ENCODE measurements around the gene DENND5A. TPM values are rescaled to one million over a fixed set of nuclear protein-coding genes. Genes with fewer than 3 reads are reported as not detected.
"Not testable (repeated sequence)": the region's sequence is repeated elsewhere in the genome, so short reads cannot be mapped to it uniquely, and the experiment has no call there.

DENND5A gene
- total RNA-seq, 2 experiments from 2014 or later, result 74.3 to 75.2 TPM

DNA sequence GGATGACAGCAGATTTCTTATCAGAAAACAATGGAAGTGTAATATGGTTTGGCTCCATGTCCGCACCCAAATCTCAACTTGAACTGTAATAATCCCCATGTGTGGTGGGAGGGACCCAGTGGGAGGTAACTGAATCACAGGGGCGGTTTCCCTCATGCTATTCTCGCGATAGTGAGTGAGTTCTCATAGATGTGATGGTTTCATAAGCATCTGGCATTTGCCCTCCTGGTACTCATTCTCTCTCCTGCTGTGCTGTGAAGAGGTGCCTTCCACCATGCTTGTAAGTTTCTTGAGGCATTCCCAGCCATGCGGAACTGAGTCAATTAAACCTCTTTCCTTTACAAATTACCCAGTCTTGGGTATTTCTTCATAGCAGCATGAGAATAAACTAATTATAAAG, 92.8 kb downstream of the DENND5A start:
- ATAC-seq (ENCODE audit: low read depth) (no peak), DNase-seq (no peak)
- Mint-ChIP-seq H3K27me3 (no peaks in the 10 kb centered on the region), H3K9me3 (no peaks in the 10 kb centered on the region), H3K36me3 (peaks cover 57% of the 10 kb centered on the region), H3K27ac (no peak overlapping the region), H3K4me1 (peaks cover 12% of the 10 kb centered on the region), H3K4me3 (no peak overlapping the region)
- POLR2A ChIA-PET, result no interaction called here

GRCh38 chr11:9170450-9170849, 94.7 kb downstream of the DENND5A start:
- H3K4me3 Mint-ChIP-seq, result no peak overlapping the region
- no peak for DNase-seq
- POLR2A ChIA-PET, result interaction anchor here (0.6 kb wide), 1 partner anchor 559 kb away, joined by 7 read pairs; no protein-coding TSS in a partner anchor
- H3K27ac Mint-ChIP-seq, result no peak overlapping the region
- peaks cover 44% of the 10 kb centered on the region for H3K36me3 Mint-ChIP-seq
- no peaks in the 10 kb centered on the region for H3K9me3 Mint-ChIP-seq
- no peaks in the 10 kb centered on the region for H3K27me3 Mint-ChIP-seq
- H3K4me1 Mint-ChIP-seq, result peaks cover 15% of the 10 kb centered on the region
- no peak for ATAC-seq (ENCODE audit: low read depth)

- peaks cover 44% of the 10 kb centered on the region for H3K36me3 Mint-ChIP-seq
- DNase-seq (no peak), ATAC-seq (ENCODE audit: low read depth) (no peak)
- H3K9me3 Mint-ChIP-seq, result no peaks in the 10 kb centered on the region
- H3K27ac Mint-ChIP-seq, result no peak overlapping the region
- peaks cover 15% of the 10 kb centered on the region for H3K4me1 Mint-ChIP-seq
- no peak overlapping the region for H3K4me3 Mint-ChIP-seq
- POLR2A ChIA-PET, result interaction anchor here (0.6 kb wide), 2 partner anchors 145 to 559 kb away, joined by 3 to 7 read pairs; partner anchors contain the start of gene TMEM41B
- H3K27me3 Mint-ChIP-seq, result no peaks in the 10 kb centered on the region
Measured at GRCh38 chr11:9169595-9170295, 95.4 kb downstream of the DENND5A start.

- H3K9me3 Mint-ChIP-seq; H3K27ac Mint-ChIP-seq; H3K27me3 Mint-ChIP-seq; H3K4me3 Mint-ChIP-seq; DNase-seq; POLR2A ChIA-PET; ATAC-seq (ENCODE audit: low read depth): not testable (repeated sequence)
- Mint-ChIP-seq H3K36me3 (peaks cover 32% of the 10 kb centered on the region), H3K4me1 (peaks cover 10% of the 10 kb centered on the region)
Measured at GRCh38 chr11:9161991-9162390, 103.2 kb downstream of the DENND5A start.

- POLR2A ChIA-PET, result no interaction called here
- H3K4me3 Mint-ChIP-seq, result no peak overlapping the region
- ATAC-seq (ENCODE audit: low read depth), result no peak
- H3K27me3 Mint-ChIP-seq, result no peaks in the 10 kb centered on the region
- H3K36me3 Mint-ChIP-seq, result peaks cover 31% of the 10 kb centered on the region
- H3K9me3 Mint-ChIP-seq, result no peaks in the 10 kb centered on the region
- no peak overlapping the region for H3K27ac Mint-ChIP-seq
- no peak for DNase-seq
- H3K4me1 Mint-ChIP-seq, result peaks cover 8% of the 10 kb centered on the region
Measured at GRCh38 chr11:9160166-9160565, 105.0 kb downstream of the DENND5A start.

DNA sequence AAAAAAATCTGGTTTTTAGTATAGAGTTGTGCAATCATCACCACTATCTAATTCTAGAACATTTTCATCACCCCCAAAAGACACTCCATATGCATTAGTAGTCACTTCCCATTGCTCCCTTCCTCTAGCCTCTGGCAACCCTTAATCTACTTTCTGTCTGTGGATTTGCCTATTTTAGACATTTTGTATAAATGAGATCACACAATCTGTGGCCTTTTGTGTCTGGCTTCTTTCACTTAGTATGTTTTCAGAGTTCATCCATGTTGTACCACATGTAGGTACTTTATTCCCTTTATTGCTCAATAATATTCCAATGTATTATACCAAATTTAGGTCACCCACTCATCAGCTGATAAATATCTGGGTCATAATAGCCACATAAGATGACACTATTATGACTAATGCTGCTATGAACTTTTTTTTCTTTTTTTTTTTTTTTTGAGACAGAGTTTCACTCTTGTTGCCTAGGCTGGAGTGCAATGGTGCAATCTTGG, 106.2 kb downstream of the DENND5A start:
- H3K4me1 Mint-ChIP-seq, result peaks cover 8% of the 10 kb centered on the region
- POLR2A ChIA-PET, result interaction anchor here (0.7 kb wide), 1 partner anchor 302 kb away, joined by 3 read pairs; the partner anchor contains the start of gene ZNF143
- peaks cover 31% of the 10 kb centered on the region for H3K36me3 Mint-ChIP-seq
- H3K4me3 Mint-ChIP-seq, result no peak overlapping the region
- H3K27me3 Mint-ChIP-seq, result no peaks in the 10 kb centered on the region
- no peaks in the 10 kb centered on the region for H3K9me3 Mint-ChIP-seq
- no peak for ATAC-seq (ENCODE audit: low read depth)
- peak overlapping the region; percentile 62 for H3K27ac Mint-ChIP-seq
- no peak for DNase-seq

- POLR2A ChIA-PET, result interaction anchor here (0.5 kb wide), 1 partner anchor 190 kb away, joined by 6 read pairs; no protein-coding TSS in a partner anchor
- Mint-ChIP-seq H3K9me3 (no peaks in the 10 kb centered on the region), H3K27ac (no peak overlapping the region), H3K27me3 (no peaks in the 10 kb centered on the region), H3K4me3 (no peak overlapping the region), H3K36me3 (peaks cover 27% of the 10 kb centered on the region), H3K4me1 (peaks cover 17% of the 10 kb centered on the region)
- no peak for DNase-seq
- no peak for ATAC-seq (ENCODE audit: low read depth)
Measured at GRCh38 chr11:9155930-9156329, 109.2 kb downstream of the DENND5A start.

DNA sequence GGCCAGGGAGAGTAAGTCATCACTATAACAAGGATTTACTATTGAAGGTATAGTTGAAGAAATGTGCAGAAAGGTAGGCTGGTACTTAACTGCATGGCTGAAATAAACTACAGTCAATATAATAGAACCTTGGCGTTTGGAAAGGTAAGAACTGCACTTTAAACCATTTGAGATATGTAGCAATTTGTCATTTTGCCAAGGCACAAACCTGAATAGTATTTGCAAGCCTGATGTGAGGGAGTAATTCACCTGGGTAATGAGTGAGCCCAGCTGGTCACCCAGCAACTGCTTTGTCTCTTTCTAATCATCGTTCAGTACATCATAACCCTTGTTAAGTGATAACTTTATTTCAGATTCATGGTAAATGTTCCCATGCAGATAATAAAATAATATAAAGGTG, 111.5 kb downstream of the DENND5A start:
- DNase-seq, result no peak
- Mint-ChIP-seq H3K4me3 (peak overlapping the region; percentile 8), H3K4me1 (peaks cover 11% of the 10 kb centered on the region), H3K27me3 (no peaks in the 10 kb centered on the region), H3K27ac (no peak overlapping the region), H3K9me3 (no peaks in the 10 kb centered on the region), H3K36me3 (peaks cover 29% of the 10 kb centered on the region)
- POLR2A ChIA-PET, result no interaction called here
- no peak for ATAC-seq (ENCODE audit: low read depth)

DNA sequence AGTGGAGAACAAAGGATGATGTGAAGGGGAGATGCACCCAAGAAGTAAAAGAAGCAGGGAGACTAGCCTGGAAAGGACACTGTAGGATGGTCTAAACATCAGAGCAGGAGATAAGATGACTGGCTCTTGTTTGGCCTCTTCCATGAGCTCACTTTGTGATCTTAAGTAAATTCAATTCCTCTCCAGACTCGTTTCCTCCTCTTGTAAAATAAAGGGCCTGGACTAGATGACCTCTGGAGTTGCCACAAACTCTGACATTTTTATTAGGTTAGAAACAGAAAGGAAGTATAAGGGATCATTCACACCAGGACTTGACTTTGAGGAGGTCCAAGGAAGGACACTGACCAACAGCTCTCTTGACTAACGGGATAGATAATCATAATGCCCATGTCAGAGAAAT, 113.5 kb downstream of the DENND5A start:
- H3K27ac Mint-ChIP-seq, result no peak overlapping the region
- no peak overlapping the region for H3K4me3 Mint-ChIP-seq
- H3K27me3 Mint-ChIP-seq, result no peaks in the 10 kb centered on the region
- peaks cover 15% of the 10 kb centered on the region for H3K4me1 Mint-ChIP-seq
- peaks cover 32% of the 10 kb centered on the region for H3K36me3 Mint-ChIP-seq
- ATAC-seq (ENCODE audit: low read depth) (no peak), DNase-seq (no peak)
- no peaks in the 10 kb centered on the region for H3K9me3 Mint-ChIP-seq
- POLR2A ChIA-PET, result no interaction called here

DNA sequence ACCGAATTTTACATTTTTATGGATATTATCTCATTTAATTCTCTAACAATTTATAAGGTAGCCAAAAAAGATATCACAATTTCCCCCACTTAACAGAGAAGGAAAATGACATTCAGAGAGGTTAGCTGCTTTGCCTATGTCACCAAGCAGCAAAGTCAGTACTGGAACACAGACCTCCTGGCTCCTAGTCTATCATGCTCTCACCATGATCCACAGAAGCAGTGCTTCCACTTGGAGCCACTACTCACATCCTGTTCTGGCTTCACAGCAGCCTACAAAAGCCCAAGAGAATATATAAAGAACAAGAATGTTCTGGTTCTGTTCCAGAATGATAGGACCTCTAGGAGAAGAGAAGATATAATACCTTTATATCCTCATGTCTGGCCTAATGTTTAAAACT, 114.2 kb downstream of the DENND5A start:
- Mint-ChIP-seq H3K9me3 (no peaks in the 10 kb centered on the region), H3K4me1 (peaks cover 15% of the 10 kb centered on the region), H3K27me3 (no peaks in the 10 kb centered on the region), H3K27ac (no peak overlapping the region), H3K36me3 (peaks cover 33% of the 10 kb centered on the region), H3K4me3 (no peak overlapping the region)
- ATAC-seq (ENCODE audit: low read depth) (no peak), DNase-seq (no peak)
- POLR2A ChIA-PET, result no interaction called here

GRCh38 chr11:9150501-9150900, 114.6 kb downstream of the DENND5A start:
- H3K4me1 Mint-ChIP-seq, result peaks cover 15% of the 10 kb centered on the region
- H3K27me3 Mint-ChIP-seq, result no peaks in the 10 kb centered on the region
- no peak overlapping the region for H3K27ac Mint-ChIP-seq
- DNase-seq, result no peak
- H3K9me3 Mint-ChIP-seq, result no peaks in the 10 kb centered on the region
- H3K4me3 Mint-ChIP-seq, result no peak overlapping the region
- no peak for ATAC-seq (ENCODE audit: low read depth)
- POLR2A ChIA-PET, result no interaction called here
- peaks cover 33% of the 10 kb centered on the region for H3K36me3 Mint-ChIP-seq

GRCh38 chr11:9148727-9149126, 116.4 kb downstream of the DENND5A start:
- no peak for DNase-seq
- POLR2A ChIA-PET, result no interaction called here
- Mint-ChIP-seq H3K36me3 (peaks cover 48% of the 10 kb centered on the region), H3K27me3 (no peaks in the 10 kb centered on the region), H3K9me3 (no peaks in the 10 kb centered on the region), H3K4me1 (peaks cover 20% of the 10 kb centered on the region), H3K4me3 (no peak overlapping the region), H3K27ac (no peak overlapping the region)
- no peak for ATAC-seq (ENCODE audit: low read depth)

- no peak overlapping the region for H3K4me3 Mint-ChIP-seq
- no peak overlapping the region for H3K27ac Mint-ChIP-seq
- ATAC-seq (ENCODE audit: low read depth), result no peak
- H3K27me3 Mint-ChIP-seq, result no peaks in the 10 kb centered on the region
- no peak for DNase-seq
- POLR2A ChIA-PET, result no interaction called here
- peaks cover 16% of the 10 kb centered on the region for H3K4me1 Mint-ChIP-seq
- H3K36me3 Mint-ChIP-seq, result peaks cover 51% of the 10 kb centered on the region
- no peaks in the 10 kb centered on the region for H3K9me3 Mint-ChIP-seq
Measured at GRCh38 chr11:9148035-9148434, 117.1 kb downstream of the DENND5A start.

DNA sequence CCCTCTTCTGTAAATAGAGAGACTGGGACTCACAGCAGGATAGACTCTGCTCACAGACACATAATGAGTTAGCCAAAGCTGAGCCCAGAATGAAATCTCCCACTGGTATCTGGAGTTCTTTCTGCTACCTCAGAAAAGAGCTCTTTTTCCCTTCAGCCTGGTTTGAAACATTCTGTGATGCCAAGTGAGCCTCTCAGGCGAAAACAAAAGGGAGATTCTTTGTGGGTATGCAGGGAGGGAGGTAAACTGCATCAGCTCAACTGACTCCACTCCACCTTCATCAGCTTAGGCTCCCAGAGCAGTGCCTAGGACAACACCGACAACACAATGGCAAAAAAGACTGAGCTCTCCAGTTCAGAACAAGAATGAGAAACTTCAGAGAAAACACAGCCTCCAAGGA, 118.7 kb downstream of the DENND5A start:
- DNase-seq, result no peak

More for the DNA sequence above, 118.7 kb downstream of the DENND5A start:
- ATAC-seq (ENCODE audit: low read depth), result no peak
- no peak overlapping the region for H3K27ac Mint-ChIP-seq
- peaks cover 52% of the 10 kb centered on the region for H3K36me3 Mint-ChIP-seq
- no peaks in the 10 kb centered on the region for H3K9me3 Mint-ChIP-seq
- POLR2A ChIA-PET, result no interaction called here
- H3K27me3 Mint-ChIP-seq, result no peaks in the 10 kb centered on the region
- peaks cover 12% of the 10 kb centered on the region for H3K4me1 Mint-ChIP-seq
- H3K4me3 Mint-ChIP-seq, result no peak overlapping the region
